K562 (cell line): ENCODE measurements around the gene TMTC2. TPM values are rescaled to one million over a fixed set of nuclear protein-coding genes. Genes with fewer than 3 reads are reported as not detected.

Experiments used
- ATAC-seq: fragments of 200-7000 bp; cut with Tn5 transposase; 3 replicates; pipeline ENCODE4 v1.9.1; 2020; ENCODE audit warnings: moderate library complexity
- BruUV-seq: library from RNA; stranded (reverse); fragments of 400-500 nt; replicated peaks from 2 replicates; lab custom pipeline; 2021; lab: Mats Ljungman, UMichigan
- CTCF ChIA-PET: fragments of 300-600 bp; formaldehyde crosslinking; extraction: SDS; loops from one replicate; lab custom pipeline; 2021; ENCODE audit warnings: low intra/inter-chr PET ratio; lab: Yijun Ruan, JAX
- POLR2A ChIA-PET: fragments of 300-600, 350-650 bp; sonication (Branson Sonifier 250); formaldehyde crosslinking; extraction: SDS; loops from one replicate; lab custom pipeline; 2021; ENCODE audit warnings: antibody characterized with exemption, inconsistent platforms; lab: Yijun Ruan, JAX
- DNase-seq, 4 experiments: peaks; one replicate each; pipeline versions ENCODE4 v3.0.0 to v3.0.0-alpha.2; 2011 to 2018; ENCODE audit warnings: low spot score in 3 of 4, mixed read lengths in 3 of 4; ENCODE audit errors: extremely low read depth in 1 of 4
- FAIRE-seq: peaks from 2 replicates; lab custom pipeline; 2011; peaks lifted over from hg19 to GRCh38; lab: Jason Lieb, UNC
- H2AFZ ChIP-seq: 2 replicates; pipeline ENCODE4 v1.6.0; 2011; ENCODE audit warnings: low read depth, low read length, control low read depth, inconsistent platforms
- H3K27ac ChIP-seq: fragments of 200-600 bp; 3 replicates; pipeline ENCODE4 v1.8.0; 2011; ENCODE audit warnings: low read depth, mild to moderate bottlenecking, control low read depth, inconsistent platforms, low read length, moderate library complexity, mixed read lengths; ENCODE audit errors: extremely low read depth
- H3K27me3 ChIP-seq, 2 experiments: fragments of 300-600 bp in 1 of 2; 2 replicates in 1 of 2; 3 replicates in 1 of 2; pipeline versions ENCODE4 v1.6.0 to v1.8.0; 2011; ENCODE audit warnings: inconsistent platforms in 2 of 2, low read length in 2 of 2, mild to moderate bottlenecking in 1 of 2, mixed read lengths in 1 of 2, moderate library complexity in 1 of 2; ENCODE audit not compliant: control insufficient read depth in 2 of 2, insufficient read depth in 2 of 2
- H3K36me3 ChIP-seq: fragments of 300-600 bp; 3 replicates; pipeline ENCODE4 v1.8.0; 2011; ENCODE audit warnings: mild to moderate bottlenecking, low read length, inconsistent platforms; ENCODE audit not compliant: control insufficient read depth, insufficient read depth
- H3K4me1 ChIP-seq, 2 experiments: fragments of 200-600 bp in 1 of 2; replicated peaks in 1 of 2; 2 replicates in 1 of 2; 3 replicates in 1 of 2; pipeline versions ENCODE4 v1.5.1 to v1.8.0; 2011; ENCODE audit warnings: inconsistent platforms in 2 of 2, low read length in 2 of 2, mild to moderate bottlenecking in 1 of 2, mixed read lengths in 1 of 2, moderate library complexity in 1 of 2; ENCODE audit not compliant: control insufficient read depth in 2 of 2, insufficient read depth in 2 of 2
- H3K4me2 ChIP-seq: 2 replicates; pipeline ENCODE4 v1.6.1; 2011; ENCODE audit warnings: low read length, control low read depth, inconsistent platforms, mixed read lengths; ENCODE audit not compliant: insufficient read depth
- H3K4me3 ChIP-seq: fragments of 200-600 bp; sonication (generic), shearing (Covaris generic); 2 replicates; pipeline ENCODE4 v1.5.1; 2016; ENCODE audit warnings: control low read depth, inconsistent platforms
- H3K79me2 ChIP-seq: fragments of 200-600 bp; 3 replicates; pipeline ENCODE4 v1.8.0; 2011; ENCODE audit warnings: low read length, inconsistent platforms; ENCODE audit not compliant: control insufficient read depth, insufficient read depth
- H3K9ac ChIP-seq, 2 experiments: 2 replicates each; pipeline versions ENCODE4 v1.6.0 to v1.6.1; 2011; ENCODE audit warnings: low read depth in 2 of 2, low read length in 2 of 2, control low read depth in 1 of 2, inconsistent platforms in 1 of 2, mild to moderate bottlenecking in 1 of 2, mixed read lengths in 1 of 2; ENCODE audit not compliant: insufficient read depth in 1 of 2
- H3K9me1 ChIP-seq: one replicate; pipeline ENCODE4 v1.6.0; 2011; ENCODE audit warnings: inconsistent platforms, mild to moderate bottlenecking, low read length, moderate library complexity; ENCODE audit not compliant: control insufficient read depth, insufficient read depth
- H3K9me3 ChIP-seq: replicated peaks from 2 replicates; pipeline ENCODE4 v1.5.1; 2011; ENCODE audit warnings: low read depth, low read length, inconsistent platforms; ENCODE audit not compliant: control insufficient read depth, insufficient read depth
- H4K20me1 ChIP-seq: replicated peaks from 2 replicates; pipeline ENCODE4 v1.6.1; 2011; ENCODE audit warnings: low read length, inconsistent platforms, mixed read lengths; ENCODE audit not compliant: control insufficient read depth, insufficient read depth
- CBX3 ChIP-seq, 2 experiments: IDR thresholded peaks; 1 replicate in 1 of 2; 2 replicates in 1 of 2; pipeline ENCODE4 v1.6.1; 2012; ENCODE audit warnings: inconsistent platforms in 2 of 2, low read length in 2 of 2, borderline replicate concordance in 1 of 2, control low read depth in 1 of 2
- CBX5 ChIP-seq: IDR thresholded peaks from 2 replicates; pipeline ENCODE4 v1.6.1; 2014; ENCODE audit warnings: low read depth, borderline replicate concordance
- HDAC8 ChIP-seq: fragments of 450-650 bp; IDR thresholded peaks from 2 replicates; pipeline ENCODE4 v1.6.1; 2016; ENCODE audit warnings: mild to moderate bottlenecking, missing genetic modification characterization, moderate library complexity, missing compliant biosample characterization
- KLF16 ChIP-seq: IDR thresholded peaks from 2 replicates; pipeline ENCODE4 v1.6.1; 2016; ENCODE audit warnings: antibody characterized with exemption
- MAFF ChIP-seq: IDR thresholded peaks from 2 replicates; pipeline ENCODE4 v1.6.1; 2012; ENCODE audit warnings: low read length, improper control_type of control experiment
- PCBP2 ChIP-seq: fragments of 200-400 bp; formaldehyde crosslinking; IDR thresholded peaks from 2 replicates; pipeline ENCODE4 v1.6.1; 2018; ENCODE audit warnings: low read length, low read depth, mild to moderate bottlenecking, moderate library complexity; ENCODE audit not compliant: poor library complexity, severe bottlenecking
- TRIM24 ChIP-seq, 2 experiments: fragments of 450-650 bp; IDR thresholded peaks; 2 replicates each; pipeline ENCODE4 v1.6.1; 2016
- TRIM28 ChIP-seq: fragments of 450-650 bp; IDR thresholded peaks from 2 replicates; pipeline ENCODE4 v1.6.1; 2017
- ZNF124 ChIP-seq: sonication (generic); formaldehyde crosslinking; IDR thresholded peaks from 2 replicates; pipeline ENCODE4 v1.8.1; 2022; ENCODE audit warnings: missing genetic modification reagents
- ZNF253 ChIP-seq: fragments of 250-450 bp; sonication (Bioruptor Pico); conservative IDR thresholded peaks from 2 replicates; pipeline ENCODE4 v1.6.1; 2021; ENCODE audit warnings: mild to moderate bottlenecking
- WGBS: fragments of 100-300 bp; shearing (Covaris generic); methylation state at CpG from one replicate; pipeline ENCODE4 v1.1.6; 2016; ENCODE audit warnings: low coverage, mixed read lengths; ENCODE audit not compliant: insufficient coverage; ENCODE audit errors: missing lambda C conversion rate; 5-methylcytosine and 5-hydroxymethylcytosine counted together
- in situ Hi-C: fragments of 300-500 bp; cut with MboI; formaldehyde crosslinking; loops from 4 replicates; pipeline ENCODE4 v1.15.0; 2018; ENCODE audit warnings: inconsistent platforms, mixed read lengths
- intact Hi-C: fragments of 100-400 bp; cut with micrococcal nuclease; formaldehyde crosslinking; loops from 2 replicates; pipeline ENCODE4 v1.14.2; 2022
- polyA plus RNA-seq, 8 experiments: library from polyadenylated mRNA; depleted of rRNA in 4 of 8; stranded (reverse) in 5 of 8; unstranded in 3 of 8; fragments of >200 nt; fragmentation: Nextera tagmentation in 2 of 8; fragmentation: Illumina TruSeq in 1 of 8; extraction: Ambion mirVana in 2 of 8; extraction: Trizol in 1 of 8; gene quantifications; 2 replicates each; pipeline versions ENCODE4 v1.2.1 to v1.2.3, GENCODE V29; 2011 to 2014; ENCODE audit warnings: inconsistent platforms in 1 of 8, missing spikeins in 1 of 8
- total RNA-seq, 7 experiments: library from RNA; depleted of rRNA in 6 of 7; stranded (reverse); fragments of >200 nt in 6 of 7; fragmentation: Illumina TruSeq in 2 of 7; extraction: Trizol in 2 of 7; gene quantifications; 2 replicates each; pipeline versions ENCODE4 v1.2.1 to v1.2.3, GENCODE V29; 2011 to 2021; ENCODE audit warnings: low replicate concordance in 1 of 7

Gene TMTC2
- total and polyA plus RNA-seq, 9 of the 15 experiments (the other 6 are each of a cell fraction or from before 2014, with no cell fraction given), result 0.29 to 1.1 (median 0.55) TPM

DNA sequence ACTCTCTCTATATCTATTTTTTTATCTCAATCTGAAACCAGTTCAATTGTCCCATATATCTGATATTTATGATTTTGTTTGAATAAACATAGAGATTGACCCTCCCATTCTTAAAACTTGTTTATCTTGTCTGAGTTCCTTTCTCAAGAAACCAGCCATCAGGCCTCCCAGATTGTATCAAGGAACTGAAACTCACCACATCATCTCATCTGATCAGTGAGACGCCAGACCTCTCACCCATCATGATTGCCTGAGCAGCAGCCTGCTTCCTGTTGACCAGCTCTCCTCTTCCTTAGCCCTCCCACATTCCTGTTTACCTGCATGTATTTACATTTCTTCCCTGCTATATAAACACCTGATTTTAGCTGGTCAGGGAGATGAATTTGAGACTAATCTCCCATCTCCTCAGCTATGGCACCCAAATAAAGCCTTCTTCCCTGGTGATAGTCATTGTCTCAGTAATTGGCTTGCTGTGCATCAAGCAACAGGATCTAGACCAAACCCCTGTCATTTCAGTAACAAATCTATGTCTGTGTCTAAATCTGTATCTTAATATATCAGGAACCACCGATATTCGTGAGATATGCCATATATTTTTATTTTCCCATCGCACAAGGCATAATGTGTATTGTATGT, 323.6 kb downstream of the TMTC2 start:
- Histone ChIP-seq H3K9ac (no peak overlapping the region), H3K9me3 (peaks cover 19% of the 10 kb centered on the region), H3K4me2 (no peak overlapping the region), H3K27ac (no peak overlapping the region), H3K79me2 (no peaks in the 10 kb centered on the region), H3K9me1 (no peaks in the 10 kb centered on the region), H4K20me1 (no peaks in the 10 kb centered on the region), H3K27me3 (no peaks in the 10 kb centered on the region), H2AFZ (no peak overlapping the region), H3K4me1 (peaks cover 0 to 3% of the 10 kb centered on the region in 2 experiments; a peak in 3 of 5 replicates), H3K4me3 (no peak overlapping the region), H3K36me3 (no peaks in the 10 kb centered on the region)
- BruUV-seq, result no TSS peak
- ATAC-seq (no peak), DNase-seq (no peak), FAIRE-seq (no peak)
- ChIA-PET POLR2A (no interaction called here), CTCF (no interaction called here)
- intact Hi-C loops, result loop anchor here (10.0 kb wide), 2 partner anchors 85 to 165 kb away; no protein-coding TSS in a partner anchor
- WGBS, result 23% methylated on average over 4 of the region's 4 CpGs
- no peak for TF ChIP-seq KLF16
- peak in 1 of 2 experiments; percentile 31; a peak in 1 of 4 replicates for TF ChIP-seq TRIM24 (IDR thresholded peaks at IDR 0.05)
- TF ChIP-seq CBX3 (IDR thresholded peaks at IDR 0.05; ENCODE audit: borderline replicate concordance in 1 of 2, low read length in 2 of 2), result peak in 1 of 2 experiments; percentile 73; a peak in 1 of 3 replicates
- peak; percentile 99 for TF ChIP-seq ZNF124 (CRISPR knock-in tag)
- no peak for TF ChIP-seq HDAC8 (tag)
- TF ChIP-seq PCBP2, result no peak
- no peak for TF ChIP-seq ZNF253
- TF ChIP-seq TRIM28, result peak; percentile 80; the same call in 1 of the 2 replicates
- TF ChIP-seq MAFF, result no peak
- TF ChIP-seq CBX5, result no peak
- in situ Hi-C loops, result loop anchor here (25.0 kb wide), 1 partner anchor 1102 kb away; no protein-coding TSS in a partner anchor
